Subcutaneous adipose tissue (tissue), 4 donors: ENCODE results near the gene RERG. TPM values are rescaled to one million over a fixed set of nuclear protein-coding genes. Genes with fewer than 3 reads are reported as not detected.

Experiments used
- total RNA-seq, 4 donors: library from RNA; depleted of rRNA; stranded (reverse); fragments of >200 nt; gene quantifications; one replicate each; pipeline ENCODE4 v1.1.0, GENCODE V29; 2016
- TF ChIP-seq, protein P1 (sequence below): fragments of 450-650 bp; IDR thresholded peaks from one replicate; pipeline ENCODE4 v1.5.1; 2016; ENCODE audit warnings: low read depth, mild to moderate bottlenecking, control low read depth, antibody characterized with exemption, moderate library complexity

Gene RERG
- total RNA-seq, 4 donors from 2014 or later: 15.3 to 42.4 (median 23.5) TPM

- TF ChIP-seq, protein P1, sequence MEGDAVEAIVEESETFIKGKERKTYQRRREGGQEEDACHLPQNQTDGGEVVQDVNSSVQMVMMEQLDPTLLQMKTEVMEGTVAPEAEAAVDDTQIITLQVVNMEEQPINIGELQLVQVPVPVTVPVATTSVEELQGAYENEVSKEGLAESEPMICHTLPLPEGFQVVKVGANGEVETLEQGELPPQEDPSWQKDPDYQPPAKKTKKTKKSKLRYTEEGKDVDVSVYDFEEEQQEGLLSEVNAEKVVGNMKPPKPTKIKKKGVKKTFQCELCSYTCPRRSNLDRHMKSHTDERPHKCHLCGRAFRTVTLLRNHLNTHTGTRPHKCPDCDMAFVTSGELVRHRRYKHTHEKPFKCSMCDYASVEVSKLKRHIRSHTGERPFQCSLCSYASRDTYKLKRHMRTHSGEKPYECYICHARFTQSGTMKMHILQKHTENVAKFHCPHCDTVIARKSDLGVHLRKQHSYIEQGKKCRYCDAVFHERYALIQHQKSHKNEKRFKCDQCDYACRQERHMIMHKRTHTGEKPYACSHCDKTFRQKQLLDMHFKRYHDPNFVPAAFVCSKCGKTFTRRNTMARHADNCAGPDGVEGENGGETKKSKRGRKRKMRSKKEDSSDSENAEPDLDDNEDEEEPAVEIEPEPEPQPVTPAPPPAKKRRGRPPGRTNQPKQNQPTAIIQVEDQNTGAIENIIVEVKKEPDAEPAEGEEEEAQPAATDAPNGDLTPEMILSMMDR: no peak
Observed at GRCh38 chr12:15142711-15143110, 78.5 kb downstream of the RERG start.

GRCh38 chr12:15131431-15131830 lies 89.8 kb downstream of the RERG start:
- TF ChIP-seq, protein P1: no peak

- TF ChIP-seq, protein P1: no peak
Observed at GRCh38 chr12:15130541-15130940, 90.7 kb downstream of the RERG start.

GRCh38 chr12:15123401-15123800 lies 97.8 kb downstream of the RERG start:
- TF ChIP-seq, protein P1: no peak

- TF ChIP-seq, protein P1: no peak
Observed at GRCh38 chr12:15122344-15122743, 98.9 kb downstream of the RERG start.

- TF ChIP-seq, protein P1: no peak
Observed at GRCh38 chr12:15118955-15119354, 102.3 kb downstream of the RERG start.

GRCh38 chr12:15116983-15117382 lies 104.2 kb downstream of the RERG start:
- TF ChIP-seq, protein P1: no peak

DNA sequence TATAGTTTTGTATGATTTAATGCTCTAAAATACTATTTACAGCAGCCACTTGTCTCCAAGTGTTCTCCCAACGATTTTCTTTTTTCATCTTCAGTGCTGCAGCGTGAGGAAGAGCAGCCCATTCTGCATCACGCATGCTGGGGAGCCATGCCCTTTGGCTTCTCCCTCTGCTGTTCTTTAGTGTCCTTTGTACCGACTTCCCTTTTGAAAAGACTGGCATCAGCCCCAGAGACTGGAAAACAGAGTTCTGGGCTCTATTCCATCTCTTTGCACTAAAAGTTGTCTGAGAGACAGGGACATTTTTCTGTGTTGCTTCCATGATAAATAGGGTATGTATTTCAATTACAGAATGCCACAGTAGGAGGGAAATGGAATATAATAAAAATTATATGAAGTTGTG lies 105.1 kb downstream of the RERG start:
- TF ChIP-seq, protein P1: no peak
